HTERT RPE-1 (cell line): Measurements from ENCODE around the gene KLHL29.
"Not testable (repeated sequence)": the region's sequence is repeated elsewhere in the genome, so short reads cannot be mapped to it uniquely, and the experiment has no call there.

Experiments
- in situ Hi-C: fragments of 300-500 bp; cut with MboI; formaldehyde crosslinking; loops from 4 replicates; pipeline ENCODE4 v1.14.3; 2020; ENCODE audit warnings: low sequenced_read_pairs

Gene KLHL29

DNA sequence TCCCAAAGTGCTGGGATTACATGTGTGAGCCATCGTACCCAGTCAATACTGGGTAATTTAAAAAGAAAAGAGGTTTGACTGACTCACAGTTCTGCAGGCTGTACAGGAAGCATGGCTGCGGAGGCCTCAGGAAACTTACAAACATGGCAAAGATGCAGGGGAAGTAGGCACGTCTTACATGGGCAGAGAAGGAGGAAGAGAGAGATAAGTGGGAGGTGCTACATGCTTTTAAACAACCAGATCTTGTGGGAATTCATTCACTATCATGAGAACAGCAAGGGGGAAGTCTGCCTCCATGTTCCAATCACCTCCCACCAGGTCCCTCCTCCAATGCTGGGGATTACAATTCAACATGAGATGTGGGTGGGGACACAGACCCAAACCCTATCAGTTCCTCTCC lies 349.4 kb downstream of the KLHL29 start:
- in situ Hi-C loops, result no loop called here

DNA sequence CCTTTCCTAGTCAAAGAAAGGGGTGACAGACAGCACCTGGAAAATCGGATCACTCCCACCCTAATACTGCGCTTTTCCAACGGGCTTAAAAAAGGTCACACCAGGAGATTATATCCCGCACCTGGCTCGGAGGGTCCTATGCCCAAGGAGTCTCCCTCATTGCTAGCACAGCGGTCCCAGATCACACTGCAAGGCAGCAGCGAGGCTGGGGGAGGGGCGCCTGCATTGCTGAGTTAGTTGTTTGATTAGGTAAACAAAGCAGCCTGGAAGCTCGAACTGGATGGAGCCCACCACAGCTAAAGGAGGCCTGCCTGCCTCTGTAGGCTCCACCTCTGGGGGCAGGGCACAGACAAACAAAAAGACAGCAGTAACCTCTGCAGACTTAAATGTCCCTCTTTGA lies 351.8 kb downstream of the KLHL29 start:
- in situ Hi-C loops, result not testable (repeated sequence)

DNA sequence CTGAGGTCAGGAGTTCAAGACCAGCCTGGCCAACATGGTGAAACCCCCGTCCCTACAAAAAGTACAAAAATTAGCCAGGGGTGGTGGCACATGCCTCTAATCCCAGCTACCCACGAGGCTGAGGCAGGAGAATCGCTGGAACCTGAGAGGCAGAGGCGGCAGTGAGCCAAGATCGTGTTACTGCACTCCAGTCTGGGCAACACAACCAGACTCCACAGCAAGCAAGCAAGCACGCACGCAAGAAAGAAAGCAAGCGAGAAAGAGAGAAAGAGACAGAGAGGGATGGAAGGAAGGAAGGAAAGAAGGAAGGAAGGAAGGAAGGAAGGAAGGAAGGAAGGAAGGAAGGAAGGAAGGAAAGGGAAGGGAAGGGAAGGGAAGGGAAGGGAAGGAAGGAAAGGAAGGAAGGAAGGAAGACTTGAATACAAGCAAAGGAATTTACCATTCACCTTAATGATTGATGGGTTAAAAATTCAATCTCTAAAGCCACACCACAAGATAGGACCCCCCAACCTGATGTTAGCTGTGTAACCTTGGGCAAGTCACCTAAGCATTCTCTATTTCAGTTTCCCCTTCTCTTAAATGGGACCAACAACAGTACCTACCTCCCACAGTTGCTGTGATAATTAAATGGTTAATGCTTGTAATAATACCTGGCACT lies 360.2 kb downstream of the KLHL29 start:
- in situ Hi-C loops, result no loop called here

DNA sequence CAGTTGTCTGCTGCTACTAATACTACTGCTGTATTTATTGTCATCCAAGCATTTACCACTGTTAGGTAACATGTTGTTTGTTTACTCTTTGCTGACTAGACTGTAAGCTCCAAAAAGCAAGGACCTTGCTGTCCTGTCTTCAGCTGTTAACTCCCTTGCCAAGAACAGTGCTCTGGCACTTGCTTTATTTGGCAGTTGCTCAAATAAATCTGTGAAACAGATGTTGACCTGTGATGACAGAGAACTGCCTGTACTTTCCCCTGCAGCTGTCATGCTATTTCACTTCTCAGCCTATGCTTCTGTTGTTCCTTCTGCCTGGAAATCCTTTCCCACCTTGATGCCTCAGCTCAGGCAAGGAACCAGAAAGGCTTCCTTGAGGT lies 360.7 kb downstream of the KLHL29 start:
- in situ Hi-C loops, result no loop called here

DNA sequence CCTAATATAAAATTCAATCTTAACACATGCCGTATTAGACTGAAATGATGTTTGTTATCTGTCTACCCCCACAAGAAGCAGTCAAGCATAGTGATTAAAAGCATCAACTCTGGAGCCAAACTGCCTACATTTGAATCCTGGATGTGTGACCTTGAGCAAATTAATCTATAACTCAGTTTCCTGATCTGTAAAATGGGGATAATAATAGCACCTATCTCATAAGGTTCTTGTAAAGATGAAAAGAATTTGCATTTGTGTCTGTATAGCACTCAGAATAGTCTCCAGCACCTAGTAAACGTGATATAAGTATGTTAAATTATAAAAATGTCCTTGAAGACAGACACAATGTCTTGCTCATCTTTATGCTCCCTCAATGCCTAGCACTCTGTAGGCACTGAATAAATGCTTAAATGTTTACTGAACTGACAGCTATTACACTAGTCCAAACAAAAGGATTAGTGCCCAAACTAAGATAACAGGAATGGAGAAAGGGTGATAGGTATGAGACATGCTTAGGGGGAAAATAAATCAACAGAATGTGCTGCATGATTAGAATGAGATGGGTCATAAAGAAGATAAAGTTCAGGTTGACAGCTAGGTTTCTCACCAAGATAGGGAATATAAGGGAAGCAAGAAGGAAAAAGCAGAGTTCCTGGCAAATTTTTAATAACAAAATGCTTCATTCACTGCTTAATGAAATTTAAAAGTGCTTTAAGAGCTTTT lies 361.3 kb downstream of the KLHL29 start:
- in situ Hi-C loops, result no loop called here

DNA sequence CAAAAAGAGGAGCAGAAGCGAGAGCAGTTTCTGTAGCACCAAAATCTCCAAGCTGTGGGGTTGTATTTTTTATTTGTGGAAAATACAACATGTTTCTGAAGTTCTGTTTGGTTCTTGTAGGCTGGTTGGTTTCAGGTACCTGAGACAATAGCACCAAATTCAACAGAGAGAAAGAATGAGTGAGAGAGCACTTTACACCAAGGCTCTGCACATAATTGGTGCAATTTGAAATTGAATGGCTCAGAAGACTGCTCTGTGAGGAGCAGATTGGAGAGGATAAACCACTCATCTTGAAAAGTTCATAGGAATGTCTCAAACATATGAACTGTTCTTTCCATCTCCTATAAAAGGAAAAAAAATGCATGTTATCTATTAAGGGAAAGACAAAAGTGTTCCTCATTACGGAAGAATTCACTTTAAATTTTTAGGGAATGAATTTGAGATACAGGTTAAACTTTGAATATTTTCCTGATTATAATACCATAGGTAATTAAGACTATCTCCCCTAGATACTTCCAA lies 366.8 kb downstream of the KLHL29 start:
- in situ Hi-C loops, result no loop called here

DNA sequence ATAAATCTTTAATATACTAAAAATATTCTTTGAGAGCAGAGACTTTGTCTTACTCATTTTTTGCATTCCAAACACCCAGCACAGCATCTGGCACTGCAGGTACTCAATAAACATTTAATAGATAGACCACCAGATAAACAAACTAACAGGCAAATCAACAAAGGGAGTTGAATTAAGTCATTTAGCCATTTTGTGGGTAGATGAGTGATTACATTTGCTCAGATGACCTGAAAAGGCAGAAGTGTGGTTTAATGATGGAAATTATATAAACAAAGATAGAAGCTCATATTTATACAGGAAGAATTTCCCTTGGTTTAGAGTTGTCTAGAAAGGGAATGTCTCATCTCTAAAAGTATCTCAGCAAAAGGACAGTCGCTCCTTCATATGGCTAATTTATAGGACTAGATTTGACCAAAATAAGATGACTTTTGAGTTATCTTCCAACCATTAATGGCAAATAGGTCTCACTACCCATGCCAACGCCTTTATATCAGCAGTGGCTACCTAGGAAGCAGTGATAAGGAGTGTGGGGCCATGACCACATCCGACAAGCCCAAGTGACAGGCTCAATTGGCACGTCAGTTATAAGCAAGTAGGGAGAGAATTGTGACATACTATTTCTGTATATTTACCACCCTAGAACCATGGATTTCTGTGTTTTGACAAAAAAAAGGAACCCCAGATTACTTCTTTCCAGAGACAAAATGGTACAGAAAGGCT lies 368.5 kb downstream of the KLHL29 start:
- in situ Hi-C loops, result no loop called here

DNA sequence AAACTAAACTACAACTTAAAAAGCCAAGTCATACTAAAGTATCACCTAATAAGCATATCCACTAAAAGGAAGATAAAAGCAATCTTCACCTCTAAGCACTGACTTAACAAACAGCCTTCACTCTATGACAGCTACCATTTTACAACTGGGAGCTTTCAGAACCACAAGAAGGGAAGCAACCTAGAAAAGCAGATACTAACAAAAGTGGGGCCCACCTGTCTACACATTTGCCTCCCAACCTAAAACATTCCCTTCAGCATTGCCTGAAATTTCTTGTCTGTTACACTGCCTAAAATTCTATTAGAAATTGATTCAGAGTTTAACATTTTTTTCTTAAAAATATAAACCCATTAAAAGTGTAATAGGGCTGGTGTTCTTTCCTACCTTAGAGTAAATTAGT lies 370.0 kb downstream of the KLHL29 start:
- in situ Hi-C loops, result no loop called here

DNA sequence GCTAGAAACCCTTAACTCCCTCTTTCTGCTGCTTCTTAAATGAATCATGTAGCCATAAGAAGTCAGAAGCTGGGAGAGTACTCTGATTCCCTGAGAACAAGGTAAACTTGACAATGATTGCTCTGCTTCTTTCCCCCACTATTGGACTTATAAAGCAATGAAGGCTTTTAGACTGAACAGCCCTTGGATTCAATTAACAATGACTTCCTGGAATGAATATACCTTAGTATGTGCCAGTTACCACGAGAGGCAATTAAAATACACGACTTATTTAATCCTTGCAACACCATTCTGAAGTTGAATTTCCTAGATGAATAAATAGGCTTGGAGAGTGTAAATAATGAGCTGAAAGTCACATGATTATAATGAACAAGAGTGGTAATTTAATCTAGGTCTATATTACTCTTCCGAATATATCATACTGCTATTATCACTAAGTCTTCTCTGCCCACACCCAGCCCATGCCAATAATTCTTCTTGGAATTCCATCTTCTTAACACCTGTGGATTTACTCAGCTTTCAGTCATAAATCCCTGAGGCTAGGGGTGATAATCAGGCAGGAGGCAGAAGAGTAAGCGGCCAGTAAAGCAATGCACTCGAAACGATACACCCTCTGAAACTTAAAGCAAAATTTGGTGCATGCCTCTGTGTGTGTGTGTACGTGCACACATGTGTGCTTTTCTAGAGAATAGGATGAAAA lies 371.8 kb downstream of the KLHL29 start:
- in situ Hi-C loops, result no loop called here

DNA sequence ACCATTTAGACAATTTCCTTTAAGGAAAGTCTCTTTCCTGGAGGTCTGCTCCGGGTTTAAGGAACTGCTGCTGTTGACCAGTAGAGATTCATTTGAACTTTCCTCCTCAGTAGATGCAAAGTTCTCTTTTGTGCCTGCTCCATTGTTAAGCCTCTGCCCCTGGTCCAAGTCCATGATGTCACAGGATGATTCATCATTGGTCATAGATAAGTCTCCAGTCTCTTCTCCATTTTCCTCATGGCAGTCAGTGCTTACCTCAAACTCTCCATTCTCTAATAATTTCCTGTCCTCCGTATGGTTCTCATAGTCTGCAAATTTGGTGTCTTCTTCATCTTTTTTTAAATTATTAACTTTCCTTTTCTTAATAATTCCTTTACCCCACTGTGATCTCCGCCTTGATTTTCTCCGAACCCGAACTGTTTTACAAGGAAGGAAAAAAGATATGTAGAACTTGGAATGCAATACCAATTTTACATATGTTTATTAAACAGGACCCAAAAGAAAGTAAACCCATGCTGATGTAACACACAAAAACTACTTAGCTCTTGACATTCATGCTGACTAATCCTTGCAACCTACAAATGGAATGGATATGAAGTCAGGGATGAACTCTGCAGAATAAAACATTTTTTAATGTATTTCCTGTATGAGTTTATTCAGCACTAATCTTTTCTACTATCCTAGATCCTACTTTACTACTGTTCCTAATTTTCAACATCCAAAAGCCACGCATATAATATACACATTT lies 372.9 kb downstream of the KLHL29 start:
- in situ Hi-C loops, result no loop called here
